ENCODE results near the gene LIPC.

Gene LIPC

DNA sequence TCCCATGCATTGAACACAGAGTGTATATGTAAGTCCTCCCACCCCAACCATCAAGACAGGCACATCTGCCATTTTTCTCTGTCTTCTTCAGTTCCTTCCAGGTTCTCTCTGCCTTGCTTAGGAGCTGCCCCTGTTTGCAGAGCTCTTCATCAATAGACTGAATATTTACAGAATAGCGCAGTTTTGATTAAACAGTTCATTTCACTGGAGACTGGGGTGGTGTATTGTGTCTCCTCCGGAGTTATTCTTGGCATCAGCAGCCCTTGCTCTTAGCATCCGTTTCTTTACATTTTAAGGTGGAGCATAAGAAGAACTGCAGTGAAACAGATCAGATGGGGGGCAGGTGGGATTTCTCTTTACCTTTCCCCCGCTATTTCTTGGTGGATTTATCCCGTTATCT, 87.7 kb downstream of the LIPC start:
- no peak for DNase-seq

DNA sequence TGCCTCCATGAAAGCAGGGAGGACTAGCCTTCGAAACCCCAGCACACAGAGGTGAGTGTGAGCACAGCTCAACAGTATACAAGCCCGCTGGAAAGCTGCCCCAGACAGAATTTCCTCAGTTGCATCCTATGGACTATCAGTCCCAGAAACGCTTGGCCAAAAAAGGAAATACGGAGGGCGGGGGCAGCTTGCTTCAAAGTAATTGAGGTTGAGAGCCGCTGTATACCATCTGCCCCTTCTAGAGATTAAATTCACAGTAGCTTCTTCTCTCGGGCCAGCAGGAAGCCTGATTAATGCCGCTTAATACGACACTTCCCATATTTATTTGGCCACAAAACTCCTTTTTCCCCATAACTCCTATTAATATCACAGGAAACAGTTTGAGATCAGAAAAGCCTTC, 88.7 kb downstream of the LIPC start:
- DNase-seq = no peak

DNA sequence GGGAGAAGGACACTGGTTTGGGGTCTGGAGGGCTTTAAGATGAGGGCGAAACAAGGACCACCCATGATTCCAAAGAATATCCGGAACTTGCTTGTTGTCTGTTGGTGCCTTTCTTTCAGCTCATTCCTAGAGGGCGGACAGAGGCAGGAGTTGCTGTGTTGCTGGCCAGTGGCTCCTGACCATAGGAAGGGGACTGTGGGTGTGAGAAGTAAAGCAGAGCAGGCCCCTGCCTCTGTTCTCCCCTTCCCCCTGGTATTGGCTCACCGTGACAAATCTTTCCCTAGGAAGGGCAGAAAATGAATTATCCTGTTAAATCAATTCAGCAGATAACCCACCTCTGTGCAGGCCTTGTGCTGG, 89.1 kb downstream of the LIPC start:
- no peak for DNase-seq

DNA sequence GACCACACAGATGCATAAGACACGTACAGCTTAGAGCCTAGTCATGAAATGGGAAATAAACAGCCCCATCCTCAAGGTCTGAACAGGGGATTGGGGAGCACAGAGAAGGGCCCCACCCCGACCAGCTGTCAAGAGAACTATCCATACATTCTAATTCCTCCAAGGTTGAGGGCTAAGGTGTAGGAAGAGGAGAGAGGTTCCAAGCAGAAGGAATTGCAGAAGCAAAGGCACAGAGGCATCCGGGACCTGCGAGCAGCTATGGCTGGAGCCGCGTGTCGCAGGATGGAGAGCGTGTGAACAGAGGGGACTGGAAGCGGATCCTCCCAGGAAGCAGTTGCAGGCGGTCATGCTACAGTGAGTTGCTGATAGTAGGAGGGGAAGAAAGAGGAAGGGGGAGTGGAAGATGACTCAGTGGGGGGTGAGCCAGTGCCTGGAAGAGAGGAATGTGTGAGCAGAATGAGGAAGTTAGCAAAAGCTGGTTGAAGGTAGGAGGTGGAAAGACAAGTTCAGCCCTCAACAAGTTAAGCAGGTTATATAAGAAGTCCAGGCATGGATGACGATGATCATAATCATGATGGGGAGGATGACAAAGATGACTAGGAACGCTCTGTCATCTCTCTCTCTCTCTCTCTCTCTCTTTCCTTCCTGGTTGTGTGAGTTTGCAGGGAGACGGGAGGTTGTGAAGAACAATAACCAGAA, 89.7 kb downstream of the LIPC start:
- peak in 7 of 14 donors; percentile 12 to 68 (median 24) for DNase-seq

DNA sequence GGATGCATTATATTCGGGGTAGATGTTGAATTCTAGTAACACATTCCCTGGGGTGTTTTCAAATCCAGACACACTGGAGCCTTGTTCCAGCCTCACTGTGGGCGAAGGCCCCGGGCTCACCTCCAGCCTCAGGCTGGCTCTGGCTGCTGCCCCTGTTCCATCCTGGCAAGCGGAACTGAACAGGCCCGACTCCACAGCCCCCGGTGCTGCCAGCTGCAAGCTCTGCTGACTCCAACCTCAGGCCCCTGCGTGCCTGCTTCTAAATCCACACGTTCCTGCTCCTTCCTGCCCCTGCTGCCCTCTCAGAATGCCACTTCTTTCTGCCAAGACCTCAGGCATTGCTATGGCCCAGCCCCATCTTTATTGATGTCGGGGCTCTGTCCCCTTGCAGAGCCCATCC, 90.6 kb downstream of the LIPC start:
- peak in 13 of 14 donors; percentile 23 to 81 (median 63) for DNase-seq

DNA sequence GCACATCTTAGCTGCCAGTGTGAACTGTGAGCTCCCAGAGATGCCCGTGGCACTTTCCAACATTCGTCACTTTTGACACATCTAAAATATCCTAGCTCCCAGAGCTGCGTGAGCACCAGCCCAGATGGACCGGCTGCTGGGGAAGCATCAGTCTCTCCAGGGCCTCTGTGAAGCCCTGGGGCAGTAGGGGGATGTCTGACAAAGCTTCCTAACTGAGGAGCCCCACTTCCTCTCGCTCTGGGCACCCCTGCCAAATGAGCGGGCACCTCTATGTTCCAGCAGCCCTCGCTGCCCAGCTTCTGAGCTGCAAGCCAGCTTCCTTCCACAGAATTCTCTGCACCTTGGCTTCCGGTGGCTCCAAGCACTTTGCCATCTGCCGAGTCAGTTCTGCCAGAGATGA, 91.1 kb downstream of the LIPC start:
- peak in 6 of 14 donors; percentile 25 to 84 (median 42) for DNase-seq

DNA sequence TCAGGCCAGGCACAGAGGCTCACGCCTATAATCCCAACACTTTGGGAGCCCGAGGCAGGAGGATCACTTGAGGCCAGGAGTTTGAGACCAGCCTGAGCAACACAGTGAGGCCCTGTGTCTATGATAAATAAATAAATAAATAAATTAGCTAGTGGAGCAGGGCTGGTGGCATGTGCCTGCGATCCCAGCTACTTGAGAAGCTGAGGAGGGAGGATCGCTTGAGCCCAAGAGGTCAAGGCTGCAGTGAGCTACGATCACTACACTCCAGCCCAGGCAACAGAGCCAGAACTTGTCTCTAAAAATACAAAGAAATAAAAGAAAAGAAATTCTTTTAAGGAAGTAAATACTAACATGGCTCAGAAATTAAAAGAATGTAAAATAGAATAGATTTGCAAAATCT, 91.8 kb downstream of the LIPC start:
- no peak for DNase-seq

DNA sequence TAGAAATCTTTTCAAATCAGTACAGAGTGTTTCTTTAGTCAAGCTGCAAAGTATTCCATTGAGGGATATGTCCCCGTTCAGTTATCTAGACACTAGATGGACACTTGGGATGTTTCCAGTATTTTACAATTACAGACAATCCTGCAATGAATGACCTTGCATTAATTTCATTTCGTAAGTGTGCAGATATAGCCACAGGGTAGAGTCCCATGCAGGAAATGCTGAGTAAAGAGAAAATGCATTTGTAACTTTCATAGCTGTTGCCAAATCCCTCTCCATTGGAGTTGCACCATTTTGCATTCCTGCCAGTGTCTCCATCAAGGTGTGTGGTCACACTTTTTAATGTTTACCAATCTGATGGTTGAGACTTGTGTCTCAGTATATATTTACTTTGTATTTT, 92.5 kb downstream of the LIPC start:
- no peak for DNase-seq

DNA sequence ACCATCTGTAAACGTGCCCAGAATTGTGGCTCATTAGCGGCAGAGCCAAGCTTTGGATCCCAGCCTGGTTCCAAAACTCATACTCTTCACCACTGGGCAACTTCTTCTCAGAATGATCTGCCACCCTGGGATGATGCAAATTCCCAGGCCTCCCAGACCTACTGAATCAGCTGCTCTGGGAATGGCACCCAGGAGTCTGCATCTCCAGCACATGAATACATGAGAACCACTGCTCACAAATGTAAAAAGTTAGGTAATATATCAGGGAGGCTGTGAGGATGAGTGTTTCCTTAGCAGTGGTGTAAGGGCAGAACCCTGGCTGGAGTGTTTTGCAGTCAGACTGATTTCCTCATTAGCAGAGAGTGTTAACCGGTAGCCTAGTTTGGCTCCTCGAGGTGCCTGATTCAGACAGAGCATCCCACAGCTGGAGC, 94.2 kb downstream of the LIPC start:
- no peak for DNase-seq

DNA sequence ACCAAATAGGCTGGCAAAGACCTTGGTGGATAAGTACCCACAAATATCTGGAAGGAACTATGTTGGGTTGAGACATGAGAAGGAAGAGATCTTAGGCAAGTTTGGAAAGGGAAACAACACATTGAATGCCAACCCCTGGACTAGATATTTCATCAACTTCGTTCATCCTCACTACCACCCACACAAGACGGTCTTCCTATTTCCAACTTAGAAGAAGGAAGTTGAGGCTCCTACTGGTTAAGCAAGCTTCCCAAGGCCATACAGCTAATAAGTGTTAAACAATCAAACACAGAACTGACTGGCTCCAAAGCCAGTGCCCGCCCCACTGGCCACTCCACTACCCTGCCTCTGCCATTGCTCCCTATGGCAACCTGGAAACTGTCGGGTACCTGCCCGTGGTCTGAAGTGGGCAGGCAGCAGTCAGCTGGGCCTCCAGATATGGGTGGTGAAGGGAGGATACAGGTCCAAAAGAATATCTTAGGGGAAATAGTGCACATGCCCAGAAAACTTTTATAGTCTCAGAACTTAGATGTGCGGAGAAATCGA, 94.9 kb downstream of the LIPC start:
- DNase-seq = peak in 3 of 14 donors; percentile 7 to 19 (median 13)

DNA sequence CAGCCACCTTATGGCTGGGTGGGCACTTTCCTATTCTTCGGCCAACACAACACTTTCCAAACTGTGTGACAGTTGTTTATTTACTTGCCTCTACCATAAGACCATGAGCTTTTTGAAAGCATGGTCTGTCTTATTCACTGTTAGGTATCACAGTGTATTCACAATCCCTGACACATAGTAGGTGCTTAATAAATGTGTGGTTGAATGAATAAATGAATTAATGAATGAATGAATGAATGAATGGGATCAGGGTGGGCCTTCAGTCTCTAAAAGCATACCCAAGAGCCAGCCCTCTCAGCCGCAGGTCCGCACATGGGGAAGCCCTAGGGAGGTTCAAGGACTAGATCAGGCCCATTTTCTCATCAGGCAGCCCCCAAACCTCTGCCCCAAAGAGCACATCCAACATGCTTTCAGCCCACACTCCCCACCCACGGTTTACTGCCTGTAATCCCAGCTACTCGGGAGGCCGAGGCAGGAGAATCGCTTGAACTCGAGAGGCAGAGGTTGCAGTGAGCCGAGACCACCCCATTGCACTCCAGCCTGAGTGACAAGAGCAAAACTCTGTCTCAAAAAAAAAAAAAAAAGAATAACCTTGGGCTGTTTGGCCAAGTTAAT, 95.9 kb downstream of the LIPC start:
- no peak for DNase-seq

DNA sequence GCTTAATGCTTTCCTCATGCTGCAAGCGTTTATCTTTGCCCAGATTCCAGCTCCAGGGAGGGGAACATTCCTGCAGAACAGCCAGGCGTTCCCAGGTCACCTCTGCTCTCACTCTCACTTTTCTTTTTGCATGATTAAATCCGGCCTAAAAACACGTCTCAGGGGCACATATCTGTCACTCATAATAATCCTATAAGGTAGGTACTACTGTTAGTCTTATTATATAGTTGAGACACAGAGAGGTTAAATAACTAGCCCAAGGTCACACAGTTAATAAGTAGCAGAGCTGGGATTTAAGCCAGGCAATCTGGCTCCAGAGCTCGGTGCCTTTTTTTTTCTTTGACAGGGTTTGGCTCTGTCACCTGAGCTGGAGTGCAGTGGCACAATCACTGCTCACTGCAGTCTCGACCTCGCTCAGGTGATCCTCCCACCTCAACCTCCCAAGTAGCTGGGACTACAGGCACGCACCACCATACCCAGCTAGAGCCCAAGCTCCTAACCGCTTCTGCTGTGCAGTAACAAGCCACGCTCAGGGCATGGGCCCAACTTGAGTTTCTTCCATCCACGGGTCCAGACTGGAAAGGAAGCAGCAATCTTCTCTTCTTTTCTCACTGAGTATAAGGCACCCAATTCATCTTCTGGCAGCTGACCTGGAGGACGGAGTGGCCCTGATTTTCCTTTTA, 96.5 kb downstream of the LIPC start:
- no peak for DNase-seq

DNA sequence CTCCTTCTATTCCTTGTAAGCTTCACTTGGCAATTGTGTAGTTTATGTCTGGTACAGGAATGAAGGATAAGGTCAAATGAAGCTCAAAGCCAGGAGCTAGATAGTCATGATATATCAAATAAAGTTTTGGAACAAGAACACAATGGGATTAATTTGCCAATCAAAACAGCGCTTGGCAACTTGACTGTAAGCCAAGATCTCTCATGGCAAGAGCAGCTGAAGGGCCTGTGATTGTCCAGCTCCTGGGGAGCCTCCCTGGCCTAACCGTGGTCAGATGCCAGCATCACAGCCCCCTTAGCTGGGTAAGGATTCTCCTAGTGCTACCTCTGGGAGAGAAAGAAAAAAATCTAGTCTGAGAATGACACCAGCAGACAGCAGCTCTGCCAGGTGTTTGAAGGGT, 97.2 kb downstream of the LIPC start:
- DNase-seq = no peak

DNA sequence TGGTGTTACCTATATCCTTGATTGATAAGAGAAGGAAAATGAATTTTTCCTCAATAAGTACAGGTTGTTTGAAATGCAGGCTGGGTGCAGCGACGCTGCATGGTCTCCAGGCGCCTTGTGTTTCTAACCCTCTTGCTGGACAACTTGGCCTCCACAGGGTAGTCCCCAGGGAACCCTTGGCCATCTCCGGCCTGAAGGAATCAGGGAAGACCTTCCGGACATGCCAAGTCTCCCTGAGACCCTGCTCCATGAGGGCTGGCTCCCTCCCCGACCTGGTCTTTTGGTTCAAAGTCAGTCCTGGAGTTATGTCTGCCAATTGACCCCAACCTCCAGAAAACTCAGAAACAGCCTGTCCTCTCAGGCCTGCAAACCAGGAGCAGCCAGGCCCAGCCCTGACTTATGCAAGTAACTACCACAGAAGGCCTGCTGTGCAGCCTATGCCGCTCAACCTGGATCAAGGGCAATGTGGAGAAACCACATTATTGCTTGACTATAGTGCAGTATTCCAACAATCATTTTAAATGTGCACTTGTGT, 98.3 kb downstream of the LIPC start:
- DNase-seq = no peak

DNA sequence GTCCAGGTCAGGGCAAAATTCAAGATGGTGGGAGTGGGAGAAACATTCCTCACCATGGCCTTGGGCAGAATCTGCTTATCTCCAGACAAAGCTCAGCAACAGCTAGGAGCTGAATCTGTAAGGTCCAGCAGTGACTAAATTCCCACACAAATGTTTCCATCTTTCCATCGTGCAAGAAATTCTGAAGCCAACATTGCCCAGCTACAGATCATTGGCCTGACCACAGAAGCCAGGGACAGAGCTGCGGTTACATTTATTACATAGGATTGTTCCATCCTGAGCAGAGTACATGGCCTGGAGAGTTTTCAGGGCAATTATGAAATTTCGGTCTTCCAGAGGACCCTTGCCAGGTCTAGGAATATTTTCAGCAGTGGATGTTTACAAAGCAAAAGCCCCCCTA, 100.3 kb downstream of the LIPC start:
- no peak for DNase-seq

DNA sequence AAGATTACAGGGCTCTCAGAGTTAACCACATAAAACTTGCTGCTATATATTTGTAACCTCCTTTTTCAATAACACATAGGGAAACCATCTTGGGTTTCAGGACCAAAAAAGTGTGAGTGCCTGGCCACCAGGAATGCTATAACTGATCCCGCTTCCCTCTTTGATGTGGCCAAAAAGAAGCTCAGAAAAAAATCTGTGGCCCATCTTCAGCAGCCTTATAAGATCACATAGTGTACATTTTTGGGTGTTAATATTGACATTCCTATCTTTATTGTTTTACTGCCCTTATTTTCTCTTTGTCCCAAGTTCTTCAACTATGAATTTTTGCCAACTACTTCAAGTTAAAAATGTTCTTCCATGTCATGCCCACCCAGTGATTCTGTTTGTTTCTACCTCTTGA, 102.8 kb downstream of the LIPC start:
- no peak for DNase-seq

DNA sequence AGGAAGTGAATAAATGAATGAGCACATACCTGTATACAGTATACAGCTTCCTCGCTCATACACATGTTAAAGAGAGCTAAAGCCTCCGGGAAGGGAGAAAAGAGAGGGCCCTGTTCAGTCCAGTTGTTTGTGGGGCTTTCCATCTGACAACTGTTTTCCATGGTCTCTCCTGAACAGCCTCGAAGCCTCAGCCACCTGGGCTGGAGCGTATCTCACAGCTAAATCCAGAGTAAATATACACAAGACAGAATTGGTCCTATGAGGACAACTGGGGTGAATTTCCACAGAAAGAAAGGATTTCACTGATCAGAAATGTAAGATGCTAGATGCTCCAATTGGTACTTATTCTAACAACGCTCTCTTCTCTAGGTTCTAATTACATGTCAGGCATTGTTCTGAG, 103.5 kb downstream of the LIPC start:
- no peak for DNase-seq

DNA sequence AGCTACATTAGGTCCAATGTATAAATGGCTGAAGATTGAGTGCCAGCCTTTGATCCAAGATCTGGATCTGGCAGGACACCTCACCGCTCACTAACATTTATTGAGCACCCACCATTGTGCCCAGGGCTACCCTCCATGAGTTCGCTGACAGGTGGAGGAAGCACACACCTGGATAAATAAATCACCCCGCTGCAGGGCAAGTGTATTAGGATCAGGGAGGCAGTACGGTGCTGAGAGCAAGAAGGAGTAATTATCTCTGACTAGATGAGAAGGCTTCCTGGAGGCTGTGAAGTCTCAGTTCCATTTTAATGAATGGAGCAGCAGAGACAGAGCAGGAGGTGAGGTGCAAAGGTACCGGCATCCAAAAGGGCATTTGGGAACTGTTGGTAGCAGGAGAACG, 104.1 kb downstream of the LIPC start:
- no peak for DNase-seq

DNA sequence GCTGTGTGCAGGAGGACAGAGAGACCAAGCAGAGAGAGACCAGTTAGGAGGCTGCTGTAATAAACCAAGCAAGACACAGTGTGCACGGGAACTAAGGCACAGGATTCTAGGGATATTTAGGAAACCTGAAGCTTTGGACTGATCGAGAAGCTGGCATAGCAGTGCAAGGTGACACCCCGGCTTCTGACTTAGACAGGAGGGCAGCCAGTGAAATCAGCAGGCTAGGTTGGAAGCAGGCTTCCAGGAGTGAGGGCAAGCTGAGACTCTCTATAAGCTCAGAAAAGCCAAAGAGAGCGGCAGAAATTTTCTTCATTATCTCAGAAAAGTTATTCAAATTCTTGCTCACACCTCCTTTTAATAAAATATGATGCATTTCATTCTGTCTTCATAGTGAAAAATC, 104.6 kb downstream of the LIPC start:
- DNase-seq = no peak

DNA sequence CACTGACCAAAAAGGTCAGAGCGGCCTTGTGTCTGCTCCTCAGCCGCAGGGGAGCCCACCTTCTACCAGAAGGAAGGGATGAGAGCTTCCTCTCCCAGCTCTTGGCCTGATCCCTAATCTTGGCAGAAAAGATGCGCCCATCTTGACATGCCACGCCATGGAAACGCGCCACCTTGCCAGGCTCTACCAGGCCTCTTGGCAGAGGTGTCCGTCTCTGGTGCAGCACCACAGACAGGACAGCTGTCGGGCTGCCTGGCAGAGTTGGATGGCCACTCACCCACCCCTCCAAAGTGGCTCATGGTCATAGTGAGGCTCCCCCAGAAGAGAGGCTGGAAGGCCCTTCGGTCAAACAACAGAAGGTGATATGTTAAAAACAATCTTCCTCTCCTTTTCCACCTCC, 105.2 kb downstream of the LIPC start:
- peak in 1 of 14 donors; percentile 9 for DNase-seq

DNA sequence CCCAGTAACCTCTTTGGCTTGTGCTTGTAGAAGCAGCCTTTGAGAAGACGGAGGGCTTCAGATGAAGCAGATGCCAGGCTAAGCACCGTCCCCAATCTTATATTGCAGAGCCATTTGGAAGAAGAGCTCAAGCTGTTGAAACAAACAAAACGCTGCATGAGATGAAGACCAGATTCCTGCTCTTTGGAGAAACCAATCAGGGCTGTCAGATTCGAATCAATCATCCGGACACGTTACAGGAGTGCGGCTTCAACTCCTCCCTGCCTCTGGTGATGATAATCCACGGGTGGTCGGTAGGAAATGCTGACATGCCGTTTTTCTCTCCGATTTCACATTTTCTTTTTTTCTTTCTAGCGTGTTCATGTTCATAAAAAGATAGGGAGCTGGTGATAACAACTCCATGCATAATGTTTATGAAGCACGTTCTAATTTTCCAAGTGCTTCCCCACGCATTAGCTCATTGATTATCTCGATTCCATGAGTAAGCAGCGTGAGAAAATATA, 106.5 kb downstream of the LIPC start:
- DNase-seq = no peak

DNA sequence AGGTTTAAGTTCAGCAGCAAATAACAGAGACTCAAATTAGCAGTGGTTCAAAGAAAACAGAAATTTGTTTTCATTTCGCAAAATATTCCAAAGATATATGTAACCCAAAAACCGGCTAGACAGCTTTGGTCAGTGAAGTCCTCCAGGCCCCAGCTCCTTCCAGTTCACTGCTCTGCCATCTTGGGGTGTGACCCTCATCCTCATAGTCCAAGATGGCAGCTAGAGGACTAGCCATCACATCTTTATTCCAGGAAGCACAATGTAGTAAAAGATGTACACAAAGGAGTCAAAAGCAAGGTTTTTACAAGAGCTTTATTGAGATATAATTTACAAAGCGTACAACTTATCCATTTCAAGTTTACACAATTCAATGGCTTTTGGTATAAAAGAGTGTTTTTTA, 107.1 kb downstream of the LIPC start:
- no peak for DNase-seq

DNA sequence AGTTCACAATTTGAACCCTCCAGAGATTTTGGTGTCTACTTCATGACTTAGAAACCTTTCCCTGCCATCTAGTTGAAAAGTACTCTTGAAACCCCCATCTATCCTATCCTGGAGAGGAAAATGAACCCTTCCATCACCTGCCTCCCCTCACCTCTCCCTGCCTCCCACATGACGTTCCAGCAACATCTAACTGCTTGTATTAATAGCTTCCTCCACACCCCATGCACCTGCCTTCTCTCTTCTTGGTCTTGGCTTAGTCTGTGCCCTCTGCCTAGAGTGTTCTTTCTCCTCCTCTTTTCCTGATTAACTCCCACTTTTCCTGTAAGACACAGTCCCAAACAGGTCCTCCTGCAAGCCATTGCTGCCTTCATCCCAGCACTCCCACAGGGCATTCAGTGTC, 107.8 kb downstream of the LIPC start:
- DNase-seq = no peak
